ENCODE data around the gene SGCD. TPM values are rescaled to one million over a fixed set of nuclear protein-coding genes. Genes with fewer than 3 reads are reported as not detected.

SGCD gene
- total and polyA plus RNA-seq, 11 donors: 17.4 to 150 (median 76.9) TPM

DNA sequence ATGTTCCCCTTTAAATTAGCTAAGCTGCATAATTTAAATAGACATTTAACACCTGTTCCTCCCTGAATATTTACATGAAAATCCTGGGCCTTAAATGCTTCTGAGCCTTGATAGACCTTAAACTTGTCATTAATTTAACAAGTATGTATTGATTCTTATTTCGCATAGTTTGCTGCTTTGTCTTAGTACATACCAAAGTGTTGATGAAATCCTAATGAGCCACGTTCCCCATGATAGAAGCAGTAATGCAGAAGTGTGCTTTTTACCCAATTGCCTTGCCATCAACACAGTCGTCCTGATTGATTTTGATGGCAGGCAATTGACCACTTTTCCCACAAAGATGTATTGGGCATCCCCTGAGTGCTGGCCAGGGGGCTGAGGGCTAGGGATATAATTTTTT lies 213.5 kb downstream of the SGCD start:
- DNase-seq (no peak), ATAC-seq (no peak)
- Histone ChIP-seq H3K27me3 (no peaks in the 10 kb centered on the region), H3K9me3 (no peaks in the 10 kb centered on the region), H3K4me1 (peaks cover 0 to 9% (median 0%) of the 10 kb centered on the region in 12 donors), H3K27ac (no peak overlapping the region), H3K4me3 (no peak overlapping the region), H3K36me3 (no peaks in the 10 kb centered on the region)
- 67 to 70% (median 69%) methylated on average over 3 of the region's 3 CpGs for WGBS, 4 donors
- intact Hi-C loops (cut with DNase I): no loop called here
- TF ChIP-seq, protein P1, sequence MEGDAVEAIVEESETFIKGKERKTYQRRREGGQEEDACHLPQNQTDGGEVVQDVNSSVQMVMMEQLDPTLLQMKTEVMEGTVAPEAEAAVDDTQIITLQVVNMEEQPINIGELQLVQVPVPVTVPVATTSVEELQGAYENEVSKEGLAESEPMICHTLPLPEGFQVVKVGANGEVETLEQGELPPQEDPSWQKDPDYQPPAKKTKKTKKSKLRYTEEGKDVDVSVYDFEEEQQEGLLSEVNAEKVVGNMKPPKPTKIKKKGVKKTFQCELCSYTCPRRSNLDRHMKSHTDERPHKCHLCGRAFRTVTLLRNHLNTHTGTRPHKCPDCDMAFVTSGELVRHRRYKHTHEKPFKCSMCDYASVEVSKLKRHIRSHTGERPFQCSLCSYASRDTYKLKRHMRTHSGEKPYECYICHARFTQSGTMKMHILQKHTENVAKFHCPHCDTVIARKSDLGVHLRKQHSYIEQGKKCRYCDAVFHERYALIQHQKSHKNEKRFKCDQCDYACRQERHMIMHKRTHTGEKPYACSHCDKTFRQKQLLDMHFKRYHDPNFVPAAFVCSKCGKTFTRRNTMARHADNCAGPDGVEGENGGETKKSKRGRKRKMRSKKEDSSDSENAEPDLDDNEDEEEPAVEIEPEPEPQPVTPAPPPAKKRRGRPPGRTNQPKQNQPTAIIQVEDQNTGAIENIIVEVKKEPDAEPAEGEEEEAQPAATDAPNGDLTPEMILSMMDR (IDR thresholded peaks at IDR 0.05): no peak
- TF ChIP-seq POLR2A (IDR thresholded peaks at IDR 0.05): no peak

DNA sequence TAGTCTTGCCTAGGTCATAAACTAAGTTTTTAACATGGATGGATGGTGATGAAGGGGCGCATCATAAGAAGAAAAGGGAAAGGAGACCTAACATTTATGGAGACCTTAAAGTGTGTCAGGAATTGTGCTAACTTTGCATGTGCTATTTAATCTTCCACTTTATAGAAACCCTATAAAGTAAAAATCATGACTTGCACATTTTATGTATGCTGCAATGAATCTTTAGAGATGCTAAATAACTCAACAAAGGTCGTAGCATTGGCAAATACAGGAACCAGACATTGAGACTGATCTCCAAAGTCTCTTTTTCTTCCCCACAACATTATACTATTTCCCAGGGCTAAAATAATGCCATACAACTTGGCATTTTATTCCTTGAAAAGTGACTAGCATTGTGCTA lies 214.6 kb downstream of the SGCD start:
- Histone ChIP-seq H3K36me3 (no peaks in the 10 kb centered on the region), H3K27ac (no peak overlapping the region), H3K4me1 (peaks cover 0 to 9% (median 0%) of the 10 kb centered on the region in 12 donors), H3K9me3 (no peaks in the 10 kb centered on the region), H3K27me3 (no peaks in the 10 kb centered on the region), H3K4me3 (no peak overlapping the region)
- WGBS, 4 donors: 81 to 85% (median 83%) methylated on average over 2 of the region's 2 CpGs
- no peak for ATAC-seq
- TF ChIP-seq, protein P1 (IDR thresholded peaks at IDR 0.05): no peak
- no peak for TF ChIP-seq POLR2A (IDR thresholded peaks at IDR 0.05)
- DNase-seq: no peak
- intact Hi-C loops (cut with DNase I): no loop called here

DNA sequence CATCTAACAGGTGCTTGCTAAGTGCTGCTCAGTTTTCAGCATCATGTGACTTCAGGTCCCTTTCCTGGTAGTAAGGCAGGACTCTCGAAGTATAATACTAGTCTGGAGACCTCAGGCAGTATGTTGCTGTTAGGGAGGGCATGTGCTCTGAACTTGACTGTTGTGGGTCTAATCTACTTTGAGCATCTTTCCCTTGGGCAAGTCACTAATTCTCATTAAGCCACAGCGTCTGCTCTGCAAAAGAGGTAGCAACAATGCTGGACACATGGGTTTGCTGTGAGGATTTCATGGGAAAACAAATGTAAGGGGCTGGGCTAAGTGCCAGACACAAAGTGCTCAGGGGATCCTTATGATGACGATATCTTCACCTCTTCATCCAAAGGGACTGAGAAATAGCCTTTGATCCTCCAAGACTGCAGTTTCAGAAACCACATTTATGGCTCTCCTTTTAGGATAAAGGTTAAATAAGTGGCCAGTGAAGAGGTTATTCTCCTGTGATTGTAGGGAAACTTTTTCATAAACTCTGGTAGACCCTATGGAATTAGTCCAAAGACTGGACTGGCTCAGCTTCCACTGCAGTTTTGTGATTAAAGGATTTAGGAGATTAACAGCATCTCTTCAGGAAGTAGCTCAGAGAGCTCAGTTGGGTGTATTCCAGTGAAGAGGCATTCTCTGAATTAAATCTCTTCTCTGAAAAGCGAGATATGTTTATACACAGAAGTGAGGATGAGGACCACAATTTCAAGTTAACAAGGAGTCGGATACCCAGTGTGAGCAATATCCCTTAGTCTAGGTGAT lies 216.6 kb downstream of the SGCD start:
- no peak for ATAC-seq
- H3K27me3 ChIP-seq: no peaks in the 10 kb centered on the region
- no peak overlapping the region for H3K4me3 ChIP-seq
- 45 to 67% (median 58%) methylated on average over 5 of the region's 5 CpGs for WGBS, 4 donors
- H3K9me3 ChIP-seq: no peaks in the 10 kb centered on the region
- H3K36me3 ChIP-seq: no peaks in the 10 kb centered on the region
- DNase-seq: no peak
- peaks cover 0 to 9% (median 0%) of the 10 kb centered on the region in 12 donors for H3K4me1 ChIP-seq
- H3K27ac ChIP-seq: no peak overlapping the region
- TF ChIP-seq, protein P1 (IDR thresholded peaks at IDR 0.05): no peak
- TF ChIP-seq POLR2A (IDR thresholded peaks at IDR 0.05): no peak
- intact Hi-C loops (cut with DNase I): no loop called here

DNA sequence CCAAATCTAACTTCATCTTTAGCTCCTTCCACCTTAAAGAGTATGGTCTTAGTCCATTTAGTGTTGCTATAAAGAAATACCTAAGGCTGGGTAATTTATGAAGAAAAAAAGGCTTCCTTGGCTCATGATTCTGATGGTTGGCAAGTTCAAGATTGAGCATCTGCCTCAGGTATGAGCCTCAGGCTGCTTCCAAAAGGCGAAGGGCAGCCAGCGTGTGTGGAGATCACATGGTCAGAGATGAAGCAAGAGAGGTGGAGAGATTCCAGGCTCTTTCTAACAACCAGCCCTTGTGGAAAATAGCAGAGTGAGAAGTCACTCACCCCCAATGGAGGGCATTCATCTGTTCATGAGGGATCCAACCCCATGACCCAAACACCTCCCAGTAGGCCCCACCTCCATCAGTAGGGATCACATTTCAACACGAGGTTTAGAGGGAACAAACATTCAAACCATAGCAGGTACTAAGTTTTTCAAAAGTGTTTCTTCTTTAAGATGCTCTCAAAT lies 225.9 kb downstream of the SGCD start:
- WGBS, 4 donors: 70 to 85% (median 79%) methylated on average over 3 of the region's 3 CpGs
- Histone ChIP-seq H3K27me3 (no peaks in the 10 kb centered on the region), H3K36me3 (peaks cover 0 to 6% (median 0%) of the 10 kb centered on the region in 9 donors), H3K4me3 (no peak overlapping the region), H3K9me3 (peaks cover 0 to 2% (median 0%) of the 10 kb centered on the region in 12 donors), H3K27ac (no peak overlapping the region), H3K4me1 (peaks cover 0 to 16% (median 7%) of the 10 kb centered on the region in 12 donors)
- DNase-seq: no peak
- TF ChIP-seq, protein P1 (IDR thresholded peaks at IDR 0.05): no peak
- ATAC-seq: peak in 2 of 4 donors; percentile 25 to 37
- intact Hi-C loops (cut with DNase I): no loop called here

Measured in heart left ventricle (tissue), 16 donors.